K562 (cell line): ENCODE results near the gene USP2. TPM values are rescaled to one million over a fixed set of nuclear protein-coding genes. Genes with fewer than 3 reads are reported as not detected.
A peak's percentile ranks its signal among the peaks of the same experiment; 100 is the strongest.

Source experiments
- ATF1 ChIP-seq, 2 experiments: fragments of 450-650 bp in 1 of 2; IDR thresholded peaks; 2 replicates each; pipeline ENCODE4 v1.6.1; 2016; ENCODE audit warnings: missing compliant biosample characterization in 1 of 2, missing genetic modification characterization in 1 of 2
- BHLHE40 ChIP-seq: IDR thresholded peaks from 2 replicates; pipeline ENCODE4 v1.6.1; 2011; ENCODE audit warnings: low read length, improper control_type of control experiment
- CHCHD3 ChIP-seq: fragments of 250-450 bp; sonication (Bioruptor Pico); IDR thresholded peaks from 2 replicates; pipeline ENCODE4 v2.1.2; 2022; ENCODE audit warnings: mild to moderate bottlenecking
- CSDE1 ChIP-seq, 2 experiments: fragments of 450-650 bp; IDR thresholded peaks; 2 replicates each; pipeline ENCODE4 v1.6.1; 2016; ENCODE audit warnings: mild to moderate bottlenecking in 1 of 2
- EP400 ChIP-seq: fragments of 450-650 bp; IDR thresholded peaks from 2 replicates; pipeline ENCODE4 v1.6.1; 2017; ENCODE audit warnings: antibody characterized with exemption, mild to moderate bottlenecking, moderate library complexity
- ESRRA ChIP-seq: fragments of 450-650 bp; IDR thresholded peaks from 2 replicates; pipeline ENCODE4 v1.6.1; 2014; ENCODE audit warnings: low read depth, mild to moderate bottlenecking, moderate library complexity, borderline replicate concordance
- KAT2B ChIP-seq: IDR thresholded peaks from one replicate; pipeline ENCODE4 v1.6.1; 2012; ENCODE audit warnings: low read depth, mild to moderate bottlenecking, control low read depth, inconsistent platforms, low read length, moderate library complexity
- KHSRP ChIP-seq: fragments of 450-650 bp; IDR thresholded peaks from 2 replicates; pipeline ENCODE4 v1.6.1; 2017
- KLF6 ChIP-seq: fragments of 250-450 bp; sonication (Bioruptor Pico); IDR thresholded peaks from 2 replicates; pipeline ENCODE4 v1.4.0; 2020; ENCODE audit warnings: mild to moderate bottlenecking, moderate library complexity, borderline replicate concordance
- MNT ChIP-seq, 2 experiments: fragments of 450-650 bp; conservative IDR thresholded peaks; 2 replicates each; pipeline ENCODE4 v1.6.1; 2017; ENCODE audit warnings: mild to moderate bottlenecking in 2 of 2, moderate library complexity in 2 of 2
- MTA3 ChIP-seq: fragments of 450-650 bp; formaldehyde crosslinking; IDR thresholded peaks from 2 replicates; pipeline ENCODE4 v1.6.1; 2017; ENCODE audit warnings: mild to moderate bottlenecking, borderline replicate concordance
- NR3C1 ChIP-seq: sonication (generic); formaldehyde crosslinking; IDR thresholded peaks from 2 replicates; pipeline ENCODE4 v1.8.1; 2022; ENCODE audit warnings: missing genetic modification reagents
- OTX1 ChIP-seq: fragments of 450-650 bp; formaldehyde crosslinking; IDR thresholded peaks from 2 replicates; pipeline ENCODE4 v1.4.0; 2022; ENCODE audit warnings: mild to moderate bottlenecking
- PCBP2 ChIP-seq: fragments of 200-400 bp; formaldehyde crosslinking; IDR thresholded peaks from 2 replicates; pipeline ENCODE4 v1.6.1; 2018; ENCODE audit warnings: low read length, low read depth, mild to moderate bottlenecking, moderate library complexity; ENCODE audit not compliant: poor library complexity, severe bottlenecking
- POU5F1 ChIP-seq: fragments of 150-350 bp; IDR thresholded peaks from 2 replicates; pipeline ENCODE4 v1.6.1; 2014; ENCODE audit warnings: borderline replicate concordance, low read length, low read depth, mild to moderate bottlenecking; ENCODE audit not compliant: partially characterized antibody
- SMAD3 ChIP-seq: fragments of 450-650 bp; formaldehyde crosslinking; conservative IDR thresholded peaks from 2 replicates; pipeline ENCODE4 v1.4.0; 2020; ENCODE audit warnings: mild to moderate bottlenecking
- SNIP1 ChIP-seq: fragments of 450-650 bp; IDR thresholded peaks from 2 replicates; pipeline ENCODE4 v1.7.1; 2017; ENCODE audit warnings: low read depth, mild to moderate bottlenecking
- SOX6 ChIP-seq: fragments of 450-650 bp; IDR thresholded peaks from 2 replicates; pipeline ENCODE4 v1.6.1; 2014; ENCODE audit warnings: mild to moderate bottlenecking
- THAP12 ChIP-seq: fragments of 250-450 bp; sonication (Bioruptor Pico); IDR thresholded peaks from 2 replicates; pipeline ENCODE4 v1.9.0; 2021; ENCODE audit warnings: mild to moderate bottlenecking, inconsistent platforms
- TOE1 ChIP-seq, 2 experiments: fragments of 450-650 bp in 1 of 2; sonication (generic) in 1 of 2; formaldehyde crosslinking in 1 of 2; IDR thresholded peaks; 2 replicates each; pipeline versions ENCODE4 v1.7.1 to v1.8.0; 2016 to 2022; ENCODE audit warnings: borderline replicate concordance in 2 of 2, mild to moderate bottlenecking in 2 of 2, antibody characterized with exemption in 1 of 2, inconsistent platforms in 1 of 2, low read depth in 1 of 2, missing genetic modification reagents in 1 of 2, moderate library complexity in 1 of 2
- ZNF408 ChIP-seq: fragments of 250-450 bp; sonication (Bioruptor Pico); IDR thresholded peaks from 2 replicates; pipeline ENCODE4 v1.4.0; 2020; ENCODE audit warnings: low read depth, mild to moderate bottlenecking, moderate library complexity
- ZNF511 ChIP-seq: sonication (generic); formaldehyde crosslinking; IDR thresholded peaks from 2 replicates; pipeline ENCODE4 v1.8.0; 2022; ENCODE audit warnings: mild to moderate bottlenecking, missing genetic modification reagents
- polyA plus RNA-seq, 8 experiments: library from polyadenylated mRNA; depleted of rRNA in 4 of 8; stranded (reverse) in 5 of 8; unstranded in 3 of 8; fragments of >200 nt; fragmentation: Nextera tagmentation in 2 of 8; fragmentation: Illumina TruSeq in 1 of 8; extraction: Ambion mirVana in 2 of 8; extraction: Trizol in 1 of 8; gene quantifications; 2 replicates each; pipeline versions ENCODE4 v1.2.1 to v1.2.3, GENCODE V29; 2011 to 2014; ENCODE audit warnings: inconsistent platforms in 1 of 8, missing spikeins in 1 of 8
- total RNA-seq, 7 experiments: library from RNA; depleted of rRNA in 6 of 7; stranded (reverse); fragments of >200 nt in 6 of 7; fragmentation: Illumina TruSeq in 2 of 7; extraction: Trizol in 2 of 7; gene quantifications; 2 replicates each; pipeline versions ENCODE4 v1.2.1 to v1.2.3, GENCODE V29; 2011 to 2021; ENCODE audit warnings: low replicate concordance in 1 of 7
- TF ChIP-seq, protein P1 (sequence below): sonication (generic); formaldehyde crosslinking; IDR thresholded peaks from 2 replicates; pipeline ENCODE4 v1.8.0; 2022; ENCODE audit warnings: mild to moderate bottlenecking, missing genetic modification reagents

USP2 gene
- total and polyA plus RNA-seq, 9 of the 15 experiments (the other 6 are each of a cell fraction or from before 2014, with no cell fraction given): 2.8 to 16.9 (median 3.9) TPM

- no peak for TF ChIP-seq THAP12 (CRISPR knock-in tag)
- no peak for TF ChIP-seq POU5F1
- no peak for TF ChIP-seq EP400
- TF ChIP-seq ZNF408 (CRISPR knock-in tag): no peak
- 0 out of 2 replicates have a peak, but pooled peaks have one; percentile 23 for TF ChIP-seq MTA3
- no peak for TF ChIP-seq SMAD3
- peak; percentile 35; the same call in 1 of the 2 replicates for TF ChIP-seq TOE1 (IDR thresholded peaks at IDR 0.05; ENCODE audit: borderline replicate concordance)
- no peak for TF ChIP-seq TOE1 (CRISPR knock-in tag; IDR thresholded peaks at IDR 0.05; ENCODE audit: borderline replicate concordance, low read depth)
- TF ChIP-seq KAT2B: no peak
- no peak for TF ChIP-seq BHLHE40
- TF ChIP-seq KLF6: no peak
- TF ChIP-seq, protein P1, sequence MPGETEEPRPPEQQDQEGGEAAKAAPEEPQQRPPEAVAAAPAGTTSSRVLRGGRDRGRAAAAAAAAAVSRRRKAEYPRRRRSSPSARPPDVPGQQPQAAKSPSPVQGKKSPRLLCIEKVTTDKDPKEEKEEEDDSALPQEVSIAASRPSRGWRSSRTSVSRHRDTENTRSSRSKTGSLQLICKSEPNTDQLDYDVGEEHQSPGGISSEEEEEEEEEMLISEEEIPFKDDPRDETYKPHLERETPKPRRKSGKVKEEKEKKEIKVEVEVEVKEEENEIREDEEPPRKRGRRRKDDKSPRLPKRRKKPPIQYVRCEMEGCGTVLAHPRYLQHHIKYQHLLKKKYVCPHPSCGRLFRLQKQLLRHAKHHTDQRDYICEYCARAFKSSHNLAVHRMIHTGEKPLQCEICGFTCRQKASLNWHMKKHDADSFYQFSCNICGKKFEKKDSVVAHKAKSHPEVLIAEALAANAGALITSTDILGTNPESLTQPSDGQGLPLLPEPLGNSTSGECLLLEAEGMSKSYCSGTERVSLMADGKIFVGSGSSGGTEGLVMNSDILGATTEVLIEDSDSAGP (CRISPR knock-in tag): peak; percentile 93
- no peak for TF ChIP-seq NR3C1 (CRISPR knock-in tag)
- no peak for TF ChIP-seq KHSRP
- peak; percentile 39; the same call in 1 of the 2 replicates for TF ChIP-seq SOX6
- no peak for TF ChIP-seq ATF1 (CRISPR knock-in tag; IDR thresholded peaks at IDR 0.05)
- 0 out of 2 replicates have a peak, but pooled peaks have one; percentile 11 for TF ChIP-seq ATF1 (tag; IDR thresholded peaks at IDR 0.05)
- no peak for TF ChIP-seq CSDE1 (IDR thresholded peaks at IDR 0.05)
- no peak for TF ChIP-seq PCBP2
- no peak for TF ChIP-seq SNIP1
- TF ChIP-seq MNT (conservative IDR thresholded peaks at IDR 0.05): no peak; a peak in 1 of 4 replicates
- TF ChIP-seq CHCHD3 (CRISPR knock-in tag): no peak
- 0 out of 2 replicates have a peak, but pooled peaks have one; percentile 7 for TF ChIP-seq ZNF511
- TF ChIP-seq ESRRA: no peak
- TF ChIP-seq OTX1 (CRISPR knock-in tag): no peak
Measured at GRCh38 chr11:119378851-119379465, 2.5 kb downstream of the USP2 start (continued).
